T-helper 1 cell treated with Interleukin-12 subunit alpha and Interleukin-12 subunit beta and Interleukin-4 antibody, amounts not matched to agents 30 ng/mL and 1 ng/mL, for 36 hours (primary cell): ENCODE results near the gene UBE3B. TPM values are rescaled to one million over a fixed set of nuclear protein-coding genes. Genes with fewer than 3 reads are reported as not detected.

Source experiments
- intact Hi-C: fragments of 100-400 bp; cut with micrococcal nuclease; formaldehyde crosslinking; loops from one replicate; pipeline ENCODE4 v1.15.1; 2024
- total RNA-seq: library from RNA; stranded (reverse); gene quantifications from 2 replicates; pipeline ENCODE4 v1.2.3, GENCODE V29; 2022

The UBE3B gene
- total RNA-seq, 1 donor from 2014 or later, result 33.2 TPM

GRCh38 chr12:109448707-109449390 is 28.6 kb upstream of the UBE3B start:
- intact Hi-C loops, result no loop called here

GRCh38 chr12:109449845-109450532 is 27.4 kb upstream of the UBE3B start:
- intact Hi-C loops, result no loop called here

- intact Hi-C loops, result no loop called here
These were observed 26.5 kb upstream of the UBE3B start for GRCh38 chr12:109450980-109451379.

GRCh38 chr12:109451400-109451799 is 26.0 kb upstream of the UBE3B start:
- intact Hi-C loops, result no loop called here

GRCh38 chr12:109452489-109452888 is 24.9 kb upstream of the UBE3B start:
- intact Hi-C loops, result no loop called here

- intact Hi-C loops, result no loop called here
These were observed 21.7 kb upstream of the UBE3B start for GRCh38 chr12:109455706-109456105.

GRCh38 chr12:109458086-109458485 is 19.3 kb upstream of the UBE3B start:
- intact Hi-C loops, result no loop called here

GRCh38 chr12:109458771-109459208 is 18.6 kb upstream of the UBE3B start:
- intact Hi-C loops, result no loop called here

GRCh38 chr12:109459247-109459646 is 18.2 kb upstream of the UBE3B start:
- intact Hi-C loops, result no loop called here

GRCh38 chr12:109460538-109460937 is 16.9 kb upstream of the UBE3B start:
- intact Hi-C loops, result no loop called here

GRCh38 chr12:109461049-109461845 is 16.2 kb upstream of the UBE3B start:
- intact Hi-C loops, result no loop called here

- intact Hi-C loops, result loop anchor here (2.0 kb wide), 1 partner anchor 33 kb away; no protein-coding TSS in a partner anchor
These were observed 15.3 kb upstream of the UBE3B start for GRCh38 chr12:109461846-109462756.

GRCh38 chr12:109462868-109463692 is 14.4 kb upstream of the UBE3B start:
- intact Hi-C loops, result loop anchor here (2.0 kb wide), 1 partner anchor 34 kb away; no protein-coding TSS in a partner anchor

GRCh38 chr12:109463756-109464155 is 13.7 kb upstream of the UBE3B start:
- intact Hi-C loops, result loop anchor here (2.0 kb wide), 1 partner anchor 35 kb away; no protein-coding TSS in a partner anchor

- intact Hi-C loops, result no loop called here
These were observed 12.6 kb upstream of the UBE3B start for GRCh38 chr12:109464642-109465351.

- intact Hi-C loops, result no loop called here
These were observed 11.1 kb upstream of the UBE3B start for GRCh38 chr12:109466305-109466704.

- intact Hi-C loops, result no loop called here
These were observed 10.6 kb upstream of the UBE3B start for GRCh38 chr12:109466821-109467220.

GRCh38 chr12:109467978-109468676 is 9.3 kb upstream of the UBE3B start:
- intact Hi-C loops, result no loop called here

- intact Hi-C loops, result no loop called here
These were observed 7.9 kb upstream of the UBE3B start for GRCh38 chr12:109469517-109469916.
